GM12878 (cell line): ENCODE measurements around the gene PRR35. TPM values are rescaled to one million over a fixed set of nuclear protein-coding genes. Genes with fewer than 3 reads are reported as not detected.

Experiments used
- ATAC-seq: fragments of 200-7000 bp; cut with Tn5 transposase; 3 replicates; pipeline ENCODE4 v1.9.1; 2020; ENCODE audit warnings: mild to moderate bottlenecking, moderate library complexity
- BruUV-seq: library from RNA; stranded (reverse); fragments of 400-500 nt; replicated peaks from 2 replicates; lab custom pipeline; 2021; lab: Mats Ljungman, UMichigan
- CTCF ChIA-PET: fragments of 300-600 bp; sonication (Branson Sonifier 250); formaldehyde crosslinking; extraction: SDS; loops from one replicate; lab custom pipeline; 2021; ENCODE audit warnings: inconsistent platforms; lab: Yijun Ruan, JAX
- POLR2A ChIA-PET: fragments of 350-600 bp; formaldehyde crosslinking; extraction: SDS; loops from one replicate; lab custom pipeline; 2021; ENCODE audit warnings: inconsistent platforms; lab: Charles Lee
- RAD21 ChIA-PET: fragments of 300-600 bp; sonication (Branson Sonifier 250); formaldehyde crosslinking; loops from one replicate; lab custom pipeline; 2023; ENCODE audit warnings: antibody characterized with exemption; ENCODE audit not compliant: unreplicated experiment; lab: Charles Lee
- SMC1A ChIA-PET: fragments of 300-600 bp; sonication (Branson Sonifier 250); formaldehyde crosslinking; loops from one replicate; lab custom pipeline; 2023; ENCODE audit not compliant: unreplicated experiment, uncharacterized antibody; lab: Charles Lee
- DNase-seq: peaks from one replicate; pipeline ENCODE4 v3.0.0-alpha.2; 2011; ENCODE audit warnings: low read depth, low spot score
- FAIRE-seq: peaks from 3 replicates; lab custom pipeline; 2011; peaks lifted over from hg19 to GRCh38; lab: Jason Lieb, UNC
- H2AFZ ChIP-seq: 2 replicates; pipeline ENCODE4 v1.6.0; 2011; ENCODE audit warnings: low read depth, low read length, control low read depth; ENCODE audit not compliant: control insufficient read depth
- H3K27ac ChIP-seq: 2 replicates; pipeline ENCODE4 v1.5.1; 2011; ENCODE audit warnings: control low read depth; ENCODE audit not compliant: control insufficient read depth, insufficient read depth
- H3K27me3 ChIP-seq, 2 experiments: replicated peaks in 1 of 2; 2 replicates each; pipeline versions ENCODE4 v1.6.0 to v1.6.1; 2011; ENCODE audit warnings: low read length in 1 of 2; ENCODE audit not compliant: control insufficient read depth in 2 of 2, insufficient read depth in 2 of 2
- H3K36me3 ChIP-seq, 2 experiments: 2 replicates each; pipeline ENCODE4 v1.5.1; 2011; ENCODE audit warnings: low read length in 1 of 2; ENCODE audit not compliant: control insufficient read depth in 2 of 2, insufficient read depth in 2 of 2
- H3K4me1 ChIP-seq: 2 replicates; pipeline ENCODE4 v1.6.1; 2011; ENCODE audit warnings: mild to moderate bottlenecking, low read length, moderate library complexity, mixed read lengths; ENCODE audit not compliant: control insufficient read depth, insufficient read depth
- H3K4me2 ChIP-seq: 2 replicates; pipeline ENCODE4 v1.6.0; 2011; ENCODE audit warnings: control low read depth; ENCODE audit not compliant: control insufficient read depth, insufficient read depth
- H3K4me3 ChIP-seq: fragments of 200-600 bp; sonication (generic); 2 replicates; pipeline ENCODE4 v1.5.1; 2016
- H3K79me2 ChIP-seq: 2 replicates; pipeline ENCODE4 v1.6.0; 2011; ENCODE audit warnings: low read length; ENCODE audit not compliant: control insufficient read depth, insufficient read depth
- H3K9ac ChIP-seq: 2 replicates; pipeline ENCODE4 v1.8.0; 2011; ENCODE audit warnings: low read length, control low read depth, mixed read lengths; ENCODE audit not compliant: control insufficient read depth, insufficient read depth
- H3K9me3 ChIP-seq: replicated peaks from 3 replicates; pipeline ENCODE4 v1.5.1; 2011; ENCODE audit warnings: mild to moderate bottlenecking, low read length; ENCODE audit not compliant: control insufficient read depth, insufficient read depth
- H4K20me1 ChIP-seq: 2 replicates; pipeline ENCODE4 v1.6.0; 2011; ENCODE audit not compliant: control insufficient read depth, insufficient read depth
- ATF2 ChIP-seq: IDR thresholded peaks from 2 replicates; pipeline ENCODE4 v1.6.1; 2012; ENCODE audit warnings: low read length, inconsistent platforms
- BRCA1 ChIP-seq: IDR thresholded peaks from 2 replicates; pipeline ENCODE4 v1.6.1; 2011; ENCODE audit warnings: low read depth, low read length, improper control_type of control experiment
- DPF2 ChIP-seq: fragments of 450-650 bp; IDR thresholded peaks from 2 replicates; pipeline ENCODE4 v1.6.1; 2017; ENCODE audit warnings: mild to moderate bottlenecking
- GATAD2B ChIP-seq: fragments of 450-650 bp; conservative IDR thresholded peaks from 2 replicates; pipeline ENCODE4 v1.6.1; 2017; ENCODE audit warnings: low read depth, mild to moderate bottlenecking, moderate library complexity
- HDAC6 ChIP-seq: fragments of 200-600 bp; sonication (generic); IDR thresholded peaks from one replicate; pipeline ENCODE4 v1.8.0; 2017; ENCODE audit warnings: antibody characterized with exemption; ENCODE audit not compliant: unreplicated experiment
- MEF2B ChIP-seq: fragments of 450-650 bp; IDR thresholded peaks from 2 replicates; pipeline ENCODE4 v1.6.1; 2018; ENCODE audit warnings: mild to moderate bottlenecking, moderate library complexity; ENCODE audit not compliant: partially characterized antibody, poor library complexity, severe bottlenecking
- MLLT1 ChIP-seq: fragments of 450-650 bp; IDR thresholded peaks from 2 replicates; pipeline ENCODE4 v1.6.1; 2016; ENCODE audit warnings: mild to moderate bottlenecking
- MTA3 ChIP-seq: IDR thresholded peaks from 2 replicates; pipeline ENCODE4 v1.6.1; 2012; ENCODE audit warnings: low read length, inconsistent platforms, borderline replicate concordance
- NFXL1 ChIP-seq: fragments of 450-650 bp; IDR thresholded peaks from 2 replicates; pipeline ENCODE4 v1.6.1; 2017; ENCODE audit warnings: antibody characterized with exemption, mild to moderate bottlenecking, borderline replicate concordance
- PAX5 ChIP-seq: IDR thresholded peaks from 2 replicates; pipeline ENCODE4 v1.6.1; 2011; ENCODE audit warnings: low read depth, low read length, borderline replicate concordance
- RFX5 ChIP-seq: IDR thresholded peaks from 2 replicates; pipeline ENCODE4 v1.6.1; 2011; ENCODE audit warnings: low read depth, low read length, improper control_type of control experiment
- STAT1 ChIP-seq: fragments of 450-650 bp; conservative IDR thresholded peaks from 2 replicates; pipeline ENCODE4 v1.6.1; 2014; ENCODE audit warnings: antibody characterized with exemption, mild to moderate bottlenecking
- USF2 ChIP-seq: IDR thresholded peaks from 2 replicates; pipeline ENCODE4 v1.6.1; 2011; ENCODE audit warnings: low read depth, low read length, improper control_type of control experiment, borderline replicate concordance
- YBX1 ChIP-seq: fragments of 450-650 bp; IDR thresholded peaks from 2 replicates; pipeline ENCODE4 v1.6.1; 2016; ENCODE audit warnings: antibody characterized with exemption
- ZNF274 ChIP-seq: IDR thresholded peaks from one replicate; pipeline ENCODE4 v1.8.0; 2011; ENCODE audit not compliant: insufficient read length, insufficient read depth
- WGBS: methylation state at CpG from one replicate; pipeline ENCODE4 v1.1.6; 2016; ENCODE audit warnings: low lambda C conversion rate; ENCODE audit not compliant: insufficient replicate concordance, insufficient coverage; ENCODE audit errors: missing lambda C conversion rate; 5-methylcytosine and 5-hydroxymethylcytosine counted together
- in situ Hi-C: fragments of 300-500 bp; cut with MboI; formaldehyde crosslinking; loops from 9 replicates; pipeline ENCODE4 v1.14.3; 2018; ENCODE audit warnings: mixed read lengths
- intact Hi-C: fragments of 100-400 bp; cut with micrococcal nuclease; formaldehyde crosslinking; loops from one replicate; pipeline ENCODE4 v1.14.2; 2022; ENCODE audit not compliant: unreplicated experiment
- polyA plus RNA-seq, 11 experiments: library from polyadenylated mRNA; depleted of rRNA in 4 of 11; unstranded in 6 of 11; stranded (reverse) in 5 of 11; fragments of >200 nt; fragmentation: Nextera tagmentation in 4 of 11; fragmentation: Illumina TruSeq in 1 of 11; extraction: Ambion mirVana in 4 of 11; extraction: Trizol in 1 of 11; gene quantifications; 1 replicate in 1 of 11; 2 replicates in 10 of 11; pipeline versions ENCODE4 v1.2.1 to v1.2.3, GENCODE V29; 2011 to 2016; ENCODE audit warnings: inconsistent platforms in 2 of 11, missing spikeins in 2 of 11, low read depth in 1 of 11
- total RNA-seq, 4 experiments: library from RNA; depleted of rRNA in 3 of 4; stranded (reverse); fragments of >200 nt in 3 of 4; fragmentation: Illumina TruSeq in 1 of 4; extraction: Trizol in 1 of 4; gene quantifications; 2 replicates each; pipeline versions ENCODE4 v1.2.1 to v1.2.3, GENCODE V29; 2013 to 2021
- TF ChIP-seq, protein P1 (sequence below): IDR thresholded peaks from 2 replicates; pipeline ENCODE4 v1.6.1; 2012; ENCODE audit warnings: low read depth, low read length, improper control_type of control experiment

Gene PRR35
- total and polyA plus RNA-seq, 10 of the 15 experiments (the other 5 are each of a cell fraction or from before 2014, with no cell fraction given): not detected

GRCh38 chr16:585351-585750, 25.2 kb downstream of the PRR35 start:
- POLR2A ChIA-PET: no interaction called here
- no peak for FAIRE-seq
- in situ Hi-C loops: no loop called here

More at GRCh38 chr16:585351-585750, 25.2 kb downstream of the PRR35 start:
- intact Hi-C loops: no loop called here
- RAD21 ChIA-PET: no interaction called here
- Histone ChIP-seq H3K9me3 (no peaks in the 10 kb centered on the region), H3K4me2 (no peak overlapping the region), H3K27me3 (no peaks in the 10 kb centered on the region), H3K4me1 (peaks cover 6% of the 10 kb centered on the region), H3K9ac (no peak overlapping the region), H2AFZ (no peak overlapping the region), H3K79me2 (peaks cover 19% of the 10 kb centered on the region), H3K4me3 (no peak overlapping the region), H4K20me1 (no peaks in the 10 kb centered on the region), H3K27ac (no peak overlapping the region), H3K36me3 (no peaks in the 10 kb centered on the region)
- SMC1A ChIA-PET: no interaction called here
- ATAC-seq (no peak), DNase-seq (no peak)
- 42% methylated on average over 10 of the region's 10 CpGs for WGBS
- BruUV-seq: no TSS peak
- CTCF ChIA-PET: no interaction called here
- no peak for TF ChIP-seq ATF2
- no peak for TF ChIP-seq NFXL1
- TF ChIP-seq, protein P1, sequence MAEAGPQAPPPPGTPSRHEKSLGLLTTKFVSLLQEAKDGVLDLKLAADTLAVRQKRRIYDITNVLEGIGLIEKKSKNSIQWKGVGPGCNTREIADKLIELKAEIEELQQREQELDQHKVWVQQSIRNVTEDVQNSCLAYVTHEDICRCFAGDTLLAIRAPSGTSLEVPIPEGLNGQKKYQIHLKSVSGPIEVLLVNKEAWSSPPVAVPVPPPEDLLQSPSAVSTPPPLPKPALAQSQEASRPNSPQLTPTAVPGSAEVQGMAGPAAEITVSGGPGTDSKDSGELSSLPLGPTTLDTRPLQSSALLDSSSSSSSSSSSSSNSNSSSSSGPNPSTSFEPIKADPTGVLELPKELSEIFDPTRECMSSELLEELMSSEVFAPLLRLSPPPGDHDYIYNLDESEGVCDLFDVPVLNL: no peak
- TF ChIP-seq DPF2: no peak
- TF ChIP-seq GATAD2B: no peak
- no peak for TF ChIP-seq STAT1
- no peak for TF ChIP-seq YBX1
- no peak for TF ChIP-seq ZNF274
- TF ChIP-seq USF2: no peak
- no peak for TF ChIP-seq MEF2B
- no peak for TF ChIP-seq HDAC6
- TF ChIP-seq PAX5: no peak
- TF ChIP-seq RFX5: no peak
- no peak for TF ChIP-seq MTA3
- no peak for TF ChIP-seq BRCA1
- no peak for TF ChIP-seq MLLT1
